ENCODE results near the gene VEZF1.
"Not testable (repeated sequence)": the region's sequence is repeated elsewhere in the genome, so short reads cannot be mapped to it uniquely, and the experiment has no call there.

Gene VEZF1

GRCh38 chr17:57959929-57960328, 28.1 kb downstream of the VEZF1 start:
- H3K27me3 ChIP-seq (ENCODE audit: control insufficient read depth in 1 of 2, insufficient read depth in 2 of 2, low read length in 2 of 2), result peaks cover 4 to 7% of the 10 kb centered on the region in 2 donors
- H3K36me3 ChIP-seq (ENCODE audit: control insufficient read depth in 1 of 2, insufficient read depth in 2 of 2, low read length in 2 of 2), result no peaks in the 10 kb centered on the region
- no peak overlapping the region for H3K27ac ChIP-seq (ENCODE audit: low read depth, low read length)
- no peak overlapping the region for H3K9ac ChIP-seq (ENCODE audit: low read depth in 1 of 2, low read length in 2 of 2)
- no peak overlapping the region for H3K4me3 ChIP-seq (ENCODE audit: low read depth in 1 of 2, low read length in 2 of 2)
- H3K9me3 ChIP-seq (ENCODE audit: control insufficient read depth in 1 of 2, low read length in 2 of 2), result no peaks in the 10 kb centered on the region
- peaks cover 13 to 14% of the 10 kb centered on the region in 2 donors for H3K4me1 ChIP-seq (ENCODE audit: control insufficient read depth in 1 of 2, insufficient read depth in 2 of 2, low read length in 2 of 2)

GRCh38 chr17:57958391-57958790, 29.7 kb downstream of the VEZF1 start:
- H3K27me3 ChIP-seq (ENCODE audit: control insufficient read depth in 1 of 2, insufficient read depth in 2 of 2, low read length in 2 of 2); H3K9me3 ChIP-seq (ENCODE audit: control insufficient read depth in 1 of 2, low read length in 2 of 2); H3K36me3 ChIP-seq (ENCODE audit: control insufficient read depth in 1 of 2, insufficient read depth in 2 of 2, low read length in 2 of 2); H3K9ac ChIP-seq (ENCODE audit: low read depth in 1 of 2, low read length in 2 of 2); H3K4me3 ChIP-seq (ENCODE audit: low read depth in 1 of 2, low read length in 2 of 2); H3K27ac ChIP-seq (ENCODE audit: low read depth, low read length): not testable (repeated sequence)
- peaks cover 18% of the 10 kb centered on the region in 2 donors for H3K4me1 ChIP-seq (ENCODE audit: control insufficient read depth in 1 of 2, insufficient read depth in 2 of 2, low read length in 2 of 2)

GRCh38 chr17:57957886-57958285, 30.2 kb downstream of the VEZF1 start:
- H3K36me3 ChIP-seq (ENCODE audit: control insufficient read depth in 1 of 2, insufficient read depth in 2 of 2, low read length in 2 of 2), result no peaks in the 10 kb centered on the region
- H3K4me3 ChIP-seq (ENCODE audit: low read depth in 1 of 2, low read length in 2 of 2), result no peak overlapping the region
- H3K9ac ChIP-seq (ENCODE audit: low read depth in 1 of 2, low read length in 2 of 2), result no peak overlapping the region
- no peak overlapping the region for H3K27ac ChIP-seq (ENCODE audit: low read depth, low read length)
- H3K27me3 ChIP-seq (ENCODE audit: control insufficient read depth in 1 of 2, insufficient read depth in 2 of 2, low read length in 2 of 2), result peaks cover 4 to 7% of the 10 kb centered on the region in 2 donors
- H3K4me1 ChIP-seq (ENCODE audit: control insufficient read depth in 1 of 2, insufficient read depth in 2 of 2, low read length in 2 of 2), result peaks cover 18% of the 10 kb centered on the region in 2 donors
- H3K9me3 ChIP-seq (ENCODE audit: control insufficient read depth in 1 of 2, low read length in 2 of 2), result no peaks in the 10 kb centered on the region

- Histone ChIP-seq H3K9me3 (ENCODE audit: control insufficient read depth in 1 of 2, low read length in 2 of 2) (no peaks in the 10 kb centered on the region), H3K27ac (ENCODE audit: low read depth, low read length) (no peak overlapping the region), H3K27me3 (ENCODE audit: control insufficient read depth in 1 of 2, insufficient read depth in 2 of 2, low read length in 2 of 2) (peaks cover 4 to 7% of the 10 kb centered on the region in 2 donors), H3K36me3 (ENCODE audit: control insufficient read depth in 1 of 2, insufficient read depth in 2 of 2, low read length in 2 of 2) (no peaks in the 10 kb centered on the region), H3K4me1 (ENCODE audit: control insufficient read depth in 1 of 2, insufficient read depth in 2 of 2, low read length in 2 of 2) (peaks cover 18 to 24% of the 10 kb centered on the region in 2 donors), H3K9ac (ENCODE audit: low read depth in 1 of 2, low read length in 2 of 2) (no peak overlapping the region), H3K4me3 (ENCODE audit: low read depth in 1 of 2, low read length in 2 of 2) (no peak overlapping the region)
Observed at GRCh38 chr17:57957120-57957850, 30.8 kb downstream of the VEZF1 start.

- Histone ChIP-seq H3K27me3 (ENCODE audit: control insufficient read depth in 1 of 2, insufficient read depth in 2 of 2, low read length in 2 of 2) (peaks cover 4 to 7% of the 10 kb centered on the region in 2 donors), H3K36me3 (ENCODE audit: control insufficient read depth in 1 of 2, insufficient read depth in 2 of 2, low read length in 2 of 2) (no peaks in the 10 kb centered on the region), H3K4me3 (ENCODE audit: low read depth in 1 of 2, low read length in 2 of 2) (peak overlapping the region; percentile 70 to 73), H3K9ac (ENCODE audit: low read depth in 1 of 2, low read length in 2 of 2) (peak overlapping the region in 1 of 2 donors; percentile 64), H3K9me3 (ENCODE audit: control insufficient read depth in 1 of 2, low read length in 2 of 2) (no peaks in the 10 kb centered on the region), H3K4me1 (ENCODE audit: control insufficient read depth in 1 of 2, insufficient read depth in 2 of 2, low read length in 2 of 2) (peaks cover 18 to 24% of the 10 kb centered on the region in 2 donors), H3K27ac (ENCODE audit: low read depth, low read length) (no peak overlapping the region)
Observed at GRCh38 chr17:57956291-57957119, 31.5 kb downstream of the VEZF1 start.

- peaks cover 21 to 27% of the 10 kb centered on the region in 2 donors for H3K4me1 ChIP-seq (ENCODE audit: control insufficient read depth in 1 of 2, insufficient read depth in 2 of 2, low read length in 2 of 2)
- H3K4me3 ChIP-seq (ENCODE audit: low read depth in 1 of 2, low read length in 2 of 2), result peak within 1 kb of the TSS; percentile 70 to 73
- peak within 1 kb of the TSS; percentile 63 to 64 for H3K9ac ChIP-seq (ENCODE audit: low read depth in 1 of 2, low read length in 2 of 2)
- H3K36me3 ChIP-seq (ENCODE audit: control insufficient read depth in 1 of 2, insufficient read depth in 2 of 2, low read length in 2 of 2), result no peaks in the 10 kb centered on the region
- H3K27me3 ChIP-seq (ENCODE audit: control insufficient read depth in 1 of 2, insufficient read depth in 2 of 2, low read length in 2 of 2), result peaks cover 4 to 7% of the 10 kb centered on the region in 2 donors
- peak within 1 kb of the TSS; percentile 84 for H3K27ac ChIP-seq (ENCODE audit: low read depth, low read length)
- H3K9me3 ChIP-seq (ENCODE audit: control insufficient read depth in 1 of 2, low read length in 2 of 2), result no peaks in the 10 kb centered on the region
Observed at GRCh38 chr17:57955183-57955931, 32.7 kb downstream of the VEZF1 start, which contains the start of gene CUEDC1. TSS of gene CUEDC1 (minus strand) at chr17:57955412. CDS start at chr17:57885564, 69,848 bp downstream.

DNA sequence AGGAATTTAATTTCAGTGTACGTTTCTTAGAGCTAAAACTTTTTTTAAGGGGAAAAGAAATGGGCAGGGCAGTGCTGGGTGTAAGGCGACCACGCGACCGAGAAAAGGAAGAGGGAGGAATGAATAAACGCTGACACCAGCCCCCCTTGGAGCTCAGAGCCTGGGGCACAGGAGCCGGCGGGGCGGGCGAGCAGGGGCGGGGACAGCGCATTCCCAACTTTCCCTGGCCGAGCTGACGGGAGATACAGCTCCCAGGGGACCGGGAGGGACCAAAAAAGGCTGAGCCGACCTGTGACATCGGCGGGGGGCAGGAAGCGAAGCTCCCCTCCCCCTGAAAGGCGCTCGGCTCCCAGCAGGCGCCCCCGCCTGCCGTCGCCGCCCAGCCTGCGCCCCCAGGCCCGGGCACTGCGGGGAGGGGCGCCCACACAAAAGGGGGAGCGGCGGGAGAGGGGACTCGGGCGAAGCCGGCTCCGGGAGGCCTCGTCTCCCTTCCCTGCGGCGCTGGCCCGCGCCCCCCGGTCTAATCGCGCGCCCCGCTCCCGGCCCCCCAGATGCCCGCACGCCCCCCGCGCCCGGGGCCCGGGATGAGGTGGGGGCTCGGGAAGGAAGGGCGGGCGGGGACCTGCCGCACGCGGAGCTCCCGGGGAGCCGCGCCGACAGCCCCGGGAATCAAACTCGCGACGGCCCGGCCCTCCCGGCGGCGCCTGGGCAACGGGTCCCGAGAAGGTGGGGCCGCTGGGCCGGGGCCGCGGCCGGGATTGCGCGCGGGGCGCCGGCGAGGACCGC, 33.5 kb downstream of the VEZF1 start:
- Histone ChIP-seq H3K4me1 (ENCODE audit: control insufficient read depth in 1 of 2, insufficient read depth in 2 of 2, low read length in 2 of 2) (peaks cover 21 to 31% of the 10 kb centered on the region in 2 donors), H3K27me3 (ENCODE audit: control insufficient read depth in 1 of 2, insufficient read depth in 2 of 2, low read length in 2 of 2) (peaks cover 4 to 7% of the 10 kb centered on the region in 2 donors), H3K4me3 (ENCODE audit: low read depth in 1 of 2, low read length in 2 of 2) (peak overlapping the region; percentile 56 to 61), H3K36me3 (ENCODE audit: control insufficient read depth in 1 of 2, insufficient read depth in 2 of 2, low read length in 2 of 2) (no peaks in the 10 kb centered on the region), H3K9ac (ENCODE audit: low read depth in 1 of 2, low read length in 2 of 2) (peak overlapping the region; percentile 43 to 49), H3K27ac (ENCODE audit: low read depth, low read length) (peak overlapping the region; percentile 84), H3K9me3 (ENCODE audit: control insufficient read depth in 1 of 2, low read length in 2 of 2) (no peaks in the 10 kb centered on the region)

DNA sequence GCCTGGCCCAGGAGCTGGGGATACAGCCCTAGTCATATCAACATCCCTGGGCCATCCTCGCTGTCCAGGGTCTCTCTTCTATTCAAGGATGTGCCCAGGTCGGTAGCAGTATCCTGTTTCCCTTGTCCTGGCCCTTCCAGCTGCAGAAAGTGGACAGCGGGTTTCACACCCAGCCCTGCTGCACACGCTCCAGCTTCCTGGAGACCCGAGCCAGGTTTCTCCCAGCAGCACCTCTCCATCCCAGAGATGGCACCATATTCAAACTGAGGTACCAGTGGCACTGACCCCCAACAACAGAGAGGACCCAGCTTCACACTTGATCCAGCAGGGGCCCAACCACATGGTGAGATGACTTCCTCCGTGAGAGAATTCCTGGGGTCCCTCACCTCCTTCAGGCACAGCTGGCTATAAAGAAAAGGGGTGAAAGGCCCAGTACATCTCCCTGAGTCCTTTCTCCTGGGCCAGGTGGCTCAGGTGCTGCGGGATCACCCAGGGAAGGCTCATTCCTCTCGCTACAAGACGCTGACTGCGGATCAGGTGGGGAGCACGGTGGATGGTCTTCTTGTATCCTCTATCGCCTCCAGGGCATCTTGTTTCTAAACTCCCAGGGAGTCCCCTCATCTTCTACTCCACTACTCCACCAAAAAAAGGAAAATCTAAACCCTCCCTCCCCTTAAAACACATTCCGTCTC, 34.2 kb downstream of the VEZF1 start:
- no peaks in the 10 kb centered on the region for H3K36me3 ChIP-seq (ENCODE audit: control insufficient read depth in 1 of 2, insufficient read depth in 2 of 2, low read length in 2 of 2)
- peaks cover 25 to 35% of the 10 kb centered on the region in 2 donors for H3K4me1 ChIP-seq (ENCODE audit: control insufficient read depth in 1 of 2, insufficient read depth in 2 of 2, low read length in 2 of 2)
- peak overlapping the region in 1 of 2 donors; percentile 49 for H3K9ac ChIP-seq (ENCODE audit: low read depth in 1 of 2, low read length in 2 of 2)
- peak overlapping the region; percentile 84 for H3K27ac ChIP-seq (ENCODE audit: low read depth, low read length)
- peak overlapping the region; percentile 56 to 61 for H3K4me3 ChIP-seq (ENCODE audit: low read depth in 1 of 2, low read length in 2 of 2)
- H3K27me3 ChIP-seq (ENCODE audit: control insufficient read depth in 1 of 2, insufficient read depth in 2 of 2, low read length in 2 of 2), result peaks cover 4 to 5% of the 10 kb centered on the region in 2 donors
- no peaks in the 10 kb centered on the region for H3K9me3 ChIP-seq (ENCODE audit: control insufficient read depth in 1 of 2, low read length in 2 of 2)

- Histone ChIP-seq H3K9me3 (ENCODE audit: control insufficient read depth in 1 of 2, low read length in 2 of 2) (no peaks in the 10 kb centered on the region), H3K9ac (ENCODE audit: low read depth in 1 of 2, low read length in 2 of 2) (no peak overlapping the region), H3K27ac (ENCODE audit: low read depth, low read length) (no peak overlapping the region), H3K27me3 (ENCODE audit: control insufficient read depth in 1 of 2, insufficient read depth in 2 of 2, low read length in 2 of 2) (peaks cover 4 to 5% of the 10 kb centered on the region in 2 donors), H3K4me3 (ENCODE audit: low read depth in 1 of 2, low read length in 2 of 2) (no peak overlapping the region), H3K36me3 (ENCODE audit: control insufficient read depth in 1 of 2, insufficient read depth in 2 of 2, low read length in 2 of 2) (no peaks in the 10 kb centered on the region), H3K4me1 (ENCODE audit: control insufficient read depth in 1 of 2, insufficient read depth in 2 of 2, low read length in 2 of 2) (peaks cover 31 to 41% of the 10 kb centered on the region in 2 donors)
Observed at GRCh38 chr17:57953219-57953618, 34.8 kb downstream of the VEZF1 start.

All from duodenal mucosa (tissue), 2 donors.